Measurements from ENCODE around the gene PRADC1.

PRADC1 gene

GRCh38 chr2:73235315-73236028 is 2.4 kb upstream of the PRADC1 start:
- no peak for TF ChIP-seq CTCF (IDR thresholded peaks at IDR 0.05; ENCODE audit: control insufficient read depth, extremely low read depth, insufficient read depth)
- H3K4me3 ChIP-seq (ENCODE audit: low read depth, low read length) = peak overlapping the region; percentile 83
- no peak for DNase-seq (ENCODE audit: low read depth)

- peak within 1 kb of the TSS; percentile 83 for H3K4me3 ChIP-seq (ENCODE audit: low read depth, low read length)
- no peak for TF ChIP-seq CTCF (IDR thresholded peaks at IDR 0.05; ENCODE audit: control insufficient read depth, extremely low read depth, insufficient read depth)
- DNase-seq (ENCODE audit: low read depth) = no peak
Measured at GRCh38 chr2:73233932-73234832, 1.1 kb upstream of the PRADC1 start, which contains the start of gene CCT7. Gene CCT7, plus strand, starts transcription at chr2:73234308. Its CDS starts 71 bp downstream, at chr2:73234379.

- DNase-seq (ENCODE audit: low read depth) = no peak
- peak overlapping the region; percentile 83 for H3K4me3 ChIP-seq (ENCODE audit: low read depth, low read length)
- TF ChIP-seq CTCF (IDR thresholded peaks at IDR 0.05; ENCODE audit: control insufficient read depth, extremely low read depth, insufficient read depth) = no peak
Measured at GRCh38 chr2:73232403-73233153, 461 bp downstream of the PRADC1 start.

GRCh38 chr2:73228631-73229030 is 4.4 kb downstream of the PRADC1 start:
- no peak for DNase-seq (ENCODE audit: low read depth)
- TF ChIP-seq CTCF (IDR thresholded peaks at IDR 0.05; ENCODE audit: control insufficient read depth, extremely low read depth, insufficient read depth) = no peak
- H3K4me3 ChIP-seq (ENCODE audit: low read depth, low read length) = no peak overlapping the region

- no peak for DNase-seq (ENCODE audit: low read depth)
- H3K4me3 ChIP-seq (ENCODE audit: low read depth, low read length) = no peak overlapping the region
- no peak for TF ChIP-seq CTCF (IDR thresholded peaks at IDR 0.05; ENCODE audit: control insufficient read depth, extremely low read depth, insufficient read depth)
Measured at GRCh38 chr2:73227086-73227485, 6.0 kb downstream of the PRADC1 start.

GRCh38 chr2:73225513-73226360 is 7.3 kb downstream of the PRADC1 start:
- DNase-seq (ENCODE audit: low read depth) = no peak
- H3K4me3 ChIP-seq (ENCODE audit: low read depth, low read length) = no peak overlapping the region
- TF ChIP-seq CTCF (IDR thresholded peaks at IDR 0.05; ENCODE audit: control insufficient read depth, extremely low read depth, insufficient read depth) = no peak

Data from LNCaP clone FGC (cell line).